HG03354 (cell line): ENCODE measurements around the gene OR1I1.
"Not testable (repeated sequence)": the region's sequence is repeated elsewhere in the genome, so short reads cannot be mapped to it uniquely, and the experiment has no call there.

ENCODE experiments used
- ATAC-seq: cut with Tn5 transposase; IDR thresholded peaks from one replicate; pipeline ENCODE4 v1.9.1; 2021; ENCODE audit warnings: mild to moderate bottlenecking; ENCODE audit not compliant: unreplicated experiment, poor library complexity, severe bottlenecking

OR1I1 gene

GRCh38 chr19:15096223-15096622, 14.2 kb downstream of the OR1I1 start:
- ATAC-seq: no peak

GRCh38 chr19:15097980-15098379, 16.0 kb downstream of the OR1I1 start:
- ATAC-seq: not testable (repeated sequence)

GRCh38 chr19:15098460-15098859, 16.4 kb downstream of the OR1I1 start:
- no peak for ATAC-seq

GRCh38 chr19:15099017-15099582, 17.1 kb downstream of the OR1I1 start:
- ATAC-seq: no peak

- ATAC-seq: no peak
Observed at GRCh38 chr19:15101479-15102082, 19.6 kb downstream of the OR1I1 start.

GRCh38 chr19:15104003-15104402, 22.0 kb downstream of the OR1I1 start:
- no peak for ATAC-seq

- no peak for ATAC-seq
Observed at GRCh38 chr19:15104411-15104810, 22.4 kb downstream of the OR1I1 start.

GRCh38 chr19:15105044-15105443, 23.0 kb downstream of the OR1I1 start:
- no peak for ATAC-seq

- no peak for ATAC-seq
Observed at GRCh38 chr19:15107061-15108010, 25.3 kb downstream of the OR1I1 start, which contains the start of gene SYDE1. Gene SYDE1, plus strand, starts transcription at chr19:15107401. Its CDS starts 33 bp downstream, at chr19:15107434.

GRCh38 chr19:15108145-15108844, 26.3 kb downstream of the OR1I1 start:
- no peak for ATAC-seq

GRCh38 chr19:15108845-15109767, 27.1 kb downstream of the OR1I1 start:
- no peak for ATAC-seq

- no peak for ATAC-seq
Observed at GRCh38 chr19:15109768-15110417, 27.9 kb downstream of the OR1I1 start.

GRCh38 chr19:15110418-15110815, 28.4 kb downstream of the OR1I1 start:
- no peak for ATAC-seq

GRCh38 chr19:15111758-15112157, 29.7 kb downstream of the OR1I1 start:
- no peak for ATAC-seq

- no peak for ATAC-seq
Observed at GRCh38 chr19:15112385-15112784, 30.4 kb downstream of the OR1I1 start.

GRCh38 chr19:15113245-15114152, 31.5 kb downstream of the OR1I1 start:
- ATAC-seq: no peak

GRCh38 chr19:15114153-15114540, 32.1 kb downstream of the OR1I1 start:
- ATAC-seq: no peak

- ATAC-seq: no peak
Observed at GRCh38 chr19:15115080-15115479, 33.1 kb downstream of the OR1I1 start.
